ENCODE measurements around the gene KXD1.
"Not testable (repeated sequence)": the region's sequence is repeated elsewhere in the genome, so short reads cannot be mapped to it uniquely, and the experiment has no call there.

Gene KXD1

DNA sequence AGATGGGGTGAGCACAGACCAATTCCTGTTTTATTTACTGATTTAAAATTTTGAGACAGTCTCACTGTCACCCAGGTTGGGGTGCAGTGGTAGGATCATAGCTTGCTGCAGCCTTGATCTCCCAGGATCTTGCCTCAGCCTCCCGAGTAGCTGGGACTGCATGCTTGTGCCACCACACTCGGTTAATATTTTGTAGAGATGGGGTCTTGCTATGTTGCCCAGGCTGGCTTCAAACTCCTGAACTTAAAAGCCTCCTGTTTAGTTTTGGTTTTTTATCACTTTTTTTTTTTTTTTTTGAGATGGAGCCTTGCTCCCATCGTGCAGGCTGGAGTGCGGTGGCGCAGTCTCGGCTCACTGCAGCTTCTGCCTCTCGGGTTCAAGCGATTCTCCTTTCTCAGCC is 18.7 kb downstream of the KXD1 start:
- no peak for DNase-seq (ENCODE audit: low read depth in 1 of 2, low spot score in 1 of 2)

DNA sequence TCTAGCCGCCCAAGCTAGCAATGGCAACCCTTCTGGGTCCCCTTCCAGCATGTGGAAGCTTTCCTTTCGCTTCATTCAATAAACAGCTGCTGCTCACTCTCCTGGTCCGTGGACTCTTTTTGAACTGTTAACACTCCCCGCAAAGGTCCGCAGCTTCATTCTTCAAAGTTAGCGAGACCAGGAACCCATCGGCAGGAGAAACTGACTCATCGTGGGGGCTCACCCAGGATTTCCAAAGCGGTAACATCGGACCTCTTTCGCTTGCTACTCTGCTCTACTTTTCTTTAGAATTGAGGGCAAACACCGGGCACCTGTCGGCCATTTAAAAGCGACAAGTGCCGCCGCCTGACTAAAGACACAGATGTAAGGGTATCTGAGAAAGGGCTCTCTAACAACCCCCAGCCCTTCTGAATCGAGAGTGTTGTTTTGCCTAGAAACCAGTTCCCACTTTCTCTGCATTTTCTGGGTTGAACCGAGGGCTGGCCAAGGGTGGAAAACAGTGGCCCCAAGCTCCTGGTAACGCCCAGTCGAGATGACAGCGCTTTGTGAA is 19.8 kb downstream of the KXD1 start:
- no peak for DNase-seq (ENCODE audit: low read depth in 1 of 2, low spot score in 1 of 2)

DNA sequence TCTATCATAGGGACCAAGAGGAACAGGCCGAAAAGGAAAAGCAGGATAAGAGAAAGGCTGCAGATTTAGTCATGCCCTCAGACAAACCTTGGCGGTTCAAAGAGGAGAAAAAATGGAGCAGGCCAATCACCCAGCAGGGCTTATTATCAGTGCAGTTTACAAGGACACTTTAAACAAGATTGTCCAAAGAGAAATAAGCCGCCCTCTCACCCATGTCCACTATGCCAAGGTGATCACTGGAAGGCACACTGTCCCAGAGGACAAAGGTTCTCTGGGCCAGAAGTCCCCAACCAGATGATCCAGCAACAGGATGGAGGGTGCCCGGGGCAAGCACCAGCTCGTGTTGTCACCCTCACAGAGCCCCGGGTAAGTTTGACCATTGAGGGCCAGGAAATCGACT is 22.6 kb downstream of the KXD1 start:
- no peak for DNase-seq (ENCODE audit: low read depth in 1 of 2, low spot score in 1 of 2)

GRCh38 chr19:18586306-18586705 is 28.6 kb downstream of the KXD1 start:
- no peak for DNase-seq (ENCODE audit: low read depth in 1 of 2, low spot score in 1 of 2)

DNA sequence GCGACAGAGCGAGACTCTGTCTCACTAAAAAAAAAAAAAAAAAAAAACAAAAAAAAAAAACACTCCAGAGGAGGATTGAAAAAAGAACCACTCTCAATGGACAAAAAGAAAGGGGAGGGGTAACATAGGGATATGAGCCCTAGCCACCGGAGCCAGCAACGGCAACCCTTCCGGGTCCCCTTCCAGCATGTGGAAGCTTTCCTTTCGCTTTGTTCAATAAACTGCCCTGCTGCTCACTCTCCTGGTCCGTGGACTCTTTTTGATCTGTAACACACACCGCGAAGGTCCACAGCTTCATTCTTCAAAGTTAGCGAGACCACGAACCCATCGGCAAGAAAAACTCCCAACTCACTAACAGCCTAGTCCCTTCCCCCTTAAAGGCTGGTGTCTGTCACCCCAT is 29.9 kb downstream of the KXD1 start:
- no peak for DNase-seq (ENCODE audit: low read depth in 1 of 2, low spot score in 1 of 2)

DNA sequence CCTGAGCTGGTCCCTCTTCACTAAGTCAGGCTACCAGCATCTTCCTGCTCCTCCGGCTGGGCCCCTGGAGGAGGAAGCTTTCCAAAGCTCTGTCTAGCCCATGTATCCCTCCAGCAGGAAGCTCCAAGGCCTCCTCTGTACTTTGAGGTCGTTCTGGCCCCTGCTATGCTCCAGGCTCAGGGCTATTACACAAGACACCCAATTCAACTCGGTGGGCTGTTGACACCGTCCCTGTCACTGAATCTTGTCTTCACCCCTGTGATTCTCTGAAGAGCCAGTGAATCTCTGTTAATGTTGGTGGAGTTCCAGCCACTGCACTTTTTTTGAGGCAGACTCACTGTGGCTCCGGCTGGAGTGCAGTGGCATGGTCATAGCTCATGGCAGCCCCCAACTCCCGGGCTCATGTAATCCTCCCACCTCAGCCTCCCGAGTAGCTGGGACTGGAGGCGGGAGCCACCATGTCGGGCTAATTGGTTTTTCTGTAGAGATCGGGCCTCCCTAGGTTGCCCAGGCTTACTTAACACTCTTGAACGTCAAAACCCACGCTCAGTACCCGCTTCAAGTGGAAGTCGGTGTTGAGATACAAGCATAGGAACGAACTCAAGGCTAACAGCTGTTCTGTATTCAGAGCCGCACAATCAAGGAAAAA is 30.4 kb downstream of the KXD1 start:
- DNase-seq (ENCODE audit: low read depth in 1 of 2, low spot score in 1 of 2): no peak

GRCh38 chr19:18588611-18589379 is 31.1 kb downstream of the KXD1 start, which contains the start of gene REX1BD:
TSS of gene REX1BD (plus strand) at chr19:18588798. CDS start at chr19:18588802, 4 bp downstream.
- DNase-seq (ENCODE audit: low read depth in 1 of 2, low spot score in 1 of 2): peak; percentile 71 to 83

GRCh38 chr19:18589380-18590272 is 32.0 kb downstream of the KXD1 start:
- peak; percentile 46 to 51 for DNase-seq (ENCODE audit: low read depth in 1 of 2, low spot score in 1 of 2)

DNA sequence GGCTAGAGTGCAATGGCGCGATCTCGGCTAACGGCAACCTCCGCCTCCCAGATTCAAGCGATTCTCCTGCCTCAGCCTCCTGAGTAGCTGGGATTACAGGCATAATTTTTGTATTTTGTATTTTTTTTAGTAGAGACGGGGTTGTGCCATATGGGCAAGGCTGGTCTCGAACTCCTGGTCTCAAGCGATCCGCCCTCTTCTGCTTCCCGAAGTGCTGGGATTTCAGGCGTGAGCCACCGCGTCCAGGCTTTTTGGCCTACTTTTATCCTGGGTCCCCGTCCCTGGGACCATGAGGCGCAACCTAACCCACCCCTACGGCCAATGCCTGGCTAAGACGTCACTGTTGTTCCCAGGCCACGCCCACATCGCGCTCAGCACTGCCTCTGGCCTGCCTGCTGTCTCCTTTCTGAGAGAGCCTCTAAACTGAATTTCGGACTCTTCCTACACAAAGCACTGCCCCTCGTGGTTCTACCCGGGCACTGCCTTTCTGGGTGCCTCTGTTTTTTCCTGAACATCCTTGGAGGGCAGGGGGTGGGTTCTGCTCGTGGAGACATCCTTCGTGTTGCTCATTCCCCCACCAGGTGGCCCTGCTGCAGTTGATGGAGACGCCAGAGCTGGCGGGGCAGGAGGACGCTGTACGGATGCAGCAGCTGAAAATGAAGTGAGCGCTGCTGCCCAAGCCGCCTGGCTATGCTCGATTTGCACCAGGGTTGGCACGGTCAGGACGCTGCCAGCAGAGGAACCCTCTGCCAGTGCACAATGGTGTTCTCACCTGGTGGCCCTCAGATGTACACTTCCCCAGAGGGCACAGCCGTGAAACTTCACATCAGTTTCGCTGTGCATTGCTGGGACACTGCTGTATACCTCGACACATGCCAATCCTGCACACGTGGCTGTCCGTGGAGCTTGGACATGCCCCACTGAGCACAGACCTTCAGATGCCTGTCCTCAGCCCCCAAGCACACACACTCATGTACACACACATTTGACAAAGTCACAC is 32.9 kb downstream of the KXD1 start:
- DNase-seq (ENCODE audit: low read depth in 1 of 2, low spot score in 1 of 2): no peak

DNA sequence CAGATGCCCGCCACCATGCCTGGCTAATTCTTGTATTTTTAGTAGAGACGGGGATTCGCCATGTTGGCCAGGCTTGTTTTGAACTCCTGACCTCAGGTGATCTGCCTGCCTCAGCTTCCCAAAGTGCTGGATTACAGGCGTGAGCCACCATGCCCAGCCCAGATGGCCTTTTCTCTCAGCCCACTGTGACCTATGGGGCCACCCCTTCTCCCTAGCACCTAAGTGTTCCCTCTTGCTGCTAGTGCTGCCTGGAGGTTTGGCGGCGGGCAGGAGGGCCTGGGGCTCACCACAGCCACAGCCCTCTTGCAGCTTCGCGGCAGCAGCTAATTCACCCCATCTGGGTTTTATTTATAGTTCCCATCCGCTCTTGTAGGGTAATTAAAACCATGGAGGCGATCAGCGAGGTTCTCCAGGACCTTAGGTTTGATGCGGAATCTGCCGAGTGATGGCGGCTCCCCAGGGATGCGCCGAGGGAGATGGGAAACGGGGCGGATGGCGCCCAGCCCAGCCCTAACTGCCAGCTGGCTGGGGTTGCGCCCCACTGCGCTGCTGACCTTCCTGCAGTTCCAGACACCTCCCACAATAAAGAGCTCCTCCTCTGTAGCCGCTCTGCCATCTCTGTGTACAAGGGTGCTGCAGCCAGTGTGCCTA is 34.2 kb downstream of the KXD1 start:
- no peak for DNase-seq (ENCODE audit: low read depth in 1 of 2, low spot score in 1 of 2)

DNA sequence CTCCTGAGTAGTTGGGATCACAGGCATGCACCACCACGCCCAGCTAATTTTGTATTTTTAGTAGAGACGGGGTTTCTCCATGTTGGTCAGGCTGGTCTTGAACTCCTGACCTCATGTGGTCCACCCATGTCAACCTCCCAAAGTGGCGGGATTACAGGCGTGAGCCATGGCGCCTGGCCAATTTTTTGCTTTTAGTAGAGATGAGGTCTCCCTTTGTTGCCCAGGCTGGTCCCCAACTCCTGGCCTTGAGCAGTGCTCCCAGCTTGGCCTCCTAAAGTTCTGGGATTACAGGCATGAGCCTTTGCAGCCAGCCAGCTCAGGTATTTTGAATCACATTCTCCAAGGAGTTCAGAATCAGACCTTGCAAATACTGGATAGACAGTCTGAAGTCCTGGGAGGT is 35.1 kb downstream of the KXD1 start:
- DNase-seq (ENCODE audit: low read depth in 1 of 2, low spot score in 1 of 2): not testable (repeated sequence)

GRCh38 chr19:18593367-18594095 is 35.9 kb downstream of the KXD1 start:
- no peak for DNase-seq (ENCODE audit: low read depth in 1 of 2, low spot score in 1 of 2)

GRCh38 chr19:18594096-18594823 is 36.6 kb downstream of the KXD1 start:
- peak; percentile 48 to 73 for DNase-seq (ENCODE audit: low read depth in 1 of 2, low spot score in 1 of 2)

DNA sequence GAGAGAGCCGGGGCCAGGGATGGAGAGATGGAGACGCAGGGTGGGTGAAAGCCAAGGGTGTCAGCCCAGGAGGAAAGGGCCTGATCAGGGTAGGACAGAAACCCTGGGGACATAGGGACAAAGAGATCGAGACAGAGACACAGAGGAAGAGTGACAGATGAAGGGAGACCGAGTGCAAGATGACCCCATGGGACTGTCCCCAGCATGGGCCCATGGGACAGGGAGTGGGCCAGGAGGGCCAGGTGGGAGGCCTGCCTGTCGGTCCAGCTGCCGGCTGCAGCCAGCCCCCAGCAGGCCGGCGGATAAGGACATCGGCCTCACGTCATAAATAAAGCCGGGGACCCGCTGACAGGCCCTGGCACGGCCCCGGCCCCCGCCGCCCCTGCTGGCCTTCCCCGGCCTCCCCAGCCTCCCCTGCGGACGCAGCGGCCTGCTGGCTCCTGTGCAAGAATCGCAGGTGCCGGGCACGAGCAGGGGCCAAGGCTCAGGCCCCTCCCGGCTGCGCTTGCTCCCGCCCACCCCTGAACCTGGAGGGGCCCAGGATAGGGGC is 37.2 kb downstream of the KXD1 start:
- no peak for DNase-seq (ENCODE audit: low read depth in 1 of 2, low spot score in 1 of 2)

GRCh38 chr19:18595475-18595874 is 37.8 kb downstream of the KXD1 start:
- DNase-seq (ENCODE audit: low read depth in 1 of 2, low spot score in 1 of 2): no peak

DNA sequence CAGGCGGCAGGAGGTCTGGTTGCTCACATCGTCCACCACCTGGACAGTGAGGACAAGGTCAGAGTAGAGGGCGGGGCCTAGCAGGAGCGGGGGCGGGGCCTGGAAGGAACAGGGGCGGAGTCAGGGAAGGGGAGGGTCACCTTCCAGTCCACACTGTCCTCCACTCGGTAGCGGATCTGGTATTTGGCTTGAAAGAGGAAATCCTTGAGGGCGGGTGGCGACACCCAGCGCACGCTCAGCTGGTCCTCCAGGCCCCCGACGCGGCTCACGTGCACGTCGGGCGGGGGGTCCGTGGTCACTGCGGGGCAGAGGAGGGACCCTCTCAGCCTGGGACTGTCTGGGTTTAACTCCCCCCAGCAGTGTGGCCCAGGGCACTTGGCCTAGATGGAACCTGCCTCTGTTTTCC is 39.1 kb downstream of the KXD1 start:
- DNase-seq (ENCODE audit: low read depth in 1 of 2, low spot score in 1 of 2): no peak

DNA sequence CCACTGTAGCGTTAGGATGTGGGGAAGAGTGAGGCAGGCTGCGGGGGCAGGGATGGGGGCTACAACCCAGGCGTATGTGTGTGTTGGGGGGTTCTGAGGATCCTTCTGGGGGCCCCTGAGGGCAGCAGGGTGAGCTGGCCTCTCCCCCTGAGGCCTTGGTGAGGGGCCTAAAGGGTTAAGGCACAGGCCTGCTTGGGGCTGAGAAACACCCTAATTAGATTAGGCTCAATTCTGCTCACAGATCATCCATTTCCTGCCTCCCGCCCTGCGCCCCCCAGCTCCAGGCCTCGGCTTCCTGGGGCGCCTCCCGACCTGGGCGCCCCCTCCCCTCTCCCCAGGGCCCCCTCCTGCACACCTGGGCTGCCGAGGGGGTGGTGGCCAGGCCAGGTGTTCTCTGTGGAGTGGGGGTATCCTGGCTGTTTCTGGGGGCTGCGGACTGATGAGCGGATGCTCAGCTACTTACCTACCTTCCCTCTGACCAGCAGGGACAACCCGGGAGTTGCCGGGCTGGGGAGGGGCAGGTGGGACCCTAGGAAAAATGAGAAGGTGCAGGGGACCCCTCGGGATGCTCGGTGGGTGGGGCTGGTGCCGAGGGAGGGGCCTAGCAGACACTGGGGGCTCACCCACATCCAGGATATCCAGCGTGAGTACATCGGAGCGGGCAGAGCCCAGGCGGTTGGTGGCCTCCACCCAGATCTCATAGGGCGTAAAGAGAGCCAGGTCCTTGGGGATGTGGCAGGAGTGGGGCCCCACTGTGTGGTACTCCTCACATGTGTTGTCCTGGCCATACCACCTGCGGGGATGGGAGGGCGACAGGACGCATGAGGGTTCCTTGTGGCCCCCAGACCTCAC is 40.4 kb downstream of the KXD1 start:
- DNase-seq (ENCODE audit: low read depth in 1 of 2, low spot score in 1 of 2): no peak

Measured in stimulated activated CD4-positive, alpha-beta T cell treated with anti-CD3 and anti-CD28 coated beads, Interleukin-15, amount 100 ng/mL, for 1 hour (primary cell).